Measurements from ENCODE around the gene ADAMTSL1.

GRCh38 chr9:18441261-18441660, 32.7 kb upstream of the ADAMTSL1 start:
- TF ChIP-seq, protein P1, sequence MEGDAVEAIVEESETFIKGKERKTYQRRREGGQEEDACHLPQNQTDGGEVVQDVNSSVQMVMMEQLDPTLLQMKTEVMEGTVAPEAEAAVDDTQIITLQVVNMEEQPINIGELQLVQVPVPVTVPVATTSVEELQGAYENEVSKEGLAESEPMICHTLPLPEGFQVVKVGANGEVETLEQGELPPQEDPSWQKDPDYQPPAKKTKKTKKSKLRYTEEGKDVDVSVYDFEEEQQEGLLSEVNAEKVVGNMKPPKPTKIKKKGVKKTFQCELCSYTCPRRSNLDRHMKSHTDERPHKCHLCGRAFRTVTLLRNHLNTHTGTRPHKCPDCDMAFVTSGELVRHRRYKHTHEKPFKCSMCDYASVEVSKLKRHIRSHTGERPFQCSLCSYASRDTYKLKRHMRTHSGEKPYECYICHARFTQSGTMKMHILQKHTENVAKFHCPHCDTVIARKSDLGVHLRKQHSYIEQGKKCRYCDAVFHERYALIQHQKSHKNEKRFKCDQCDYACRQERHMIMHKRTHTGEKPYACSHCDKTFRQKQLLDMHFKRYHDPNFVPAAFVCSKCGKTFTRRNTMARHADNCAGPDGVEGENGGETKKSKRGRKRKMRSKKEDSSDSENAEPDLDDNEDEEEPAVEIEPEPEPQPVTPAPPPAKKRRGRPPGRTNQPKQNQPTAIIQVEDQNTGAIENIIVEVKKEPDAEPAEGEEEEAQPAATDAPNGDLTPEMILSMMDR (IDR thresholded peaks at IDR 0.05), result no peak
- no peak for TF ChIP-seq POLR2AphosphoS5 (IDR thresholded peaks at IDR 0.05)
